ENCODE results near the gene PNMA8C. TPM values are rescaled to one million over a fixed set of nuclear protein-coding genes. Genes with fewer than 3 reads are reported as not detected.
A peak's percentile ranks its signal among the peaks of the same experiment; 100 is the strongest.

Gene PNMA8C
- total RNA-seq, 1 donor from 2014 or later = 0.98 TPM

DNA sequence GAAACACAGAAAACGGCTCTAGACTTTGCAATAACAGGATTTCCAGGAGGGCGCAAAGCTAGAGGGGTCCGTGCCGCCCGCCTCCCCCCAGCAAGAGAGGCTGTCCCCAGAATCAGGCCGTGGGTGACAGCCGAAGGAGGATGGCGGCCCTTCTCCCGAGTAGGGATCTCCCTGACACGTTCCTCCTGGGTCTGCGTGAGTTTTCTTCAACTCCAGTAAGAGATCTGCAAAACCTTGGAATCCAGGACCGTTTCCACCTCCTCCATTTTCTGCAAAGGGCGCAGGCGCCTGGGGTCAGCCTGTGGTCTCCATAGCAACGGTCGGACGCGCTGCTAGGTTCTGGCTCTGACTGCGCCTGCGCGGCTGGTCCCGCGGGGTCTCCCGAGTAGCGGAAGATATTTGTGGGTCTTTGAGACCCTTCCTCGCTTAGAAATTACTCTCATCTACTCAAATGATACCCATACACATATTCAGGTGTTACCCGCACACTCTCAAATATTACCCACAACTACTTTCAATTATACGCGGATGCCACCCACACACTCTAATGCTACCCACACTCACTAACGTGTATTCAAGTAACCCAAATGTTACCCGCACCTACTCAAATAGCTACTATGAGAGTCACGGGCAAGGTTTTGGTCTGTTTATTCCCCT, 2.1 kb downstream of the PNMA8C start:
- Histone ChIP-seq H3K79me2 (ENCODE audit: insufficient read depth, low read length) (no peaks in the 10 kb centered on the region), H3K27ac (ENCODE audit: low read depth, low read length) (no peak overlapping the region), H3K4me2 (ENCODE audit: low read length) (peak overlapping the region; percentile 88), H2AFZ (ENCODE audit: low read depth, low read length) (peak overlapping the region; percentile 94), H3K9me3 (ENCODE audit: insufficient read depth, low read depth, low read length) (no peaks in the 10 kb centered on the region), H3K4me1 (ENCODE audit: insufficient read depth, low read length) (peaks cover 15% of the 10 kb centered on the region), H4K20me1 (ENCODE audit: insufficient read depth, low read length) (no peaks in the 10 kb centered on the region), H3K36me3 (ENCODE audit: insufficient read depth, low read length) (no peaks in the 10 kb centered on the region), H3K4me3 (ENCODE audit: insufficient read depth, low read depth, low read length) (peak overlapping the region; percentile 58), H3K9ac (ENCODE audit: low read length) (peak overlapping the region; percentile 61), H3K27me3 (ENCODE audit: insufficient read depth, low read length) (peaks cover 3% of the 10 kb centered on the region)
- DNase-seq (ENCODE audit: low read depth) (peak; percentile 51), FAIRE-seq (no peak)
- Mint-ChIP-seq H3K4me1 (ENCODE audit: low read depth, unreplicated experiment) (peaks cover 13% of the 10 kb centered on the region), H3K36me3 (ENCODE audit: low read depth, unreplicated experiment) (no peaks in the 10 kb centered on the region), H3K27ac (ENCODE audit: unreplicated experiment) (peak overlapping the region; percentile 88), H3K9me3 (ENCODE audit: unreplicated experiment) (peaks cover 2% of the 10 kb centered on the region), H3K27me3 (ENCODE audit: low read depth, unreplicated experiment) (peaks cover 14% of the 10 kb centered on the region), H3K4me3 (ENCODE audit: unreplicated experiment) (peak overlapping the region; percentile 87)
- TF ChIP-seq EZH2 (IDR thresholded peaks at IDR 0.05; ENCODE audit: insufficient read depth, low read length) (no peak), CTCF (IDR thresholded peaks at IDR 0.05; ENCODE audit: insufficient read depth, low read depth, low read length) (no peak)

- H3K4me1 Mint-ChIP-seq (ENCODE audit: low read depth, unreplicated experiment) = peaks cover 13% of the 10 kb centered on the region
- DNase-seq (ENCODE audit: low read depth) (no peak), FAIRE-seq (no peak)
- Histone ChIP-seq H3K4me1 (ENCODE audit: insufficient read depth, low read length) (peaks cover 15% of the 10 kb centered on the region), H3K79me2 (ENCODE audit: insufficient read depth, low read length) (no peaks in the 10 kb centered on the region), H3K27ac (ENCODE audit: low read depth, low read length) (no peak overlapping the region), H3K27me3 (ENCODE audit: insufficient read depth, low read length) (peaks cover 3% of the 10 kb centered on the region), H2AFZ (ENCODE audit: low read depth, low read length) (peak overlapping the region; percentile 94), H3K4me2 (ENCODE audit: low read length) (peak overlapping the region; percentile 88), H3K9ac (ENCODE audit: low read length) (peak overlapping the region; percentile 61), H3K36me3 (ENCODE audit: insufficient read depth, low read length) (no peaks in the 10 kb centered on the region), H4K20me1 (ENCODE audit: insufficient read depth, low read length) (no peaks in the 10 kb centered on the region), H3K4me3 (ENCODE audit: insufficient read depth, low read depth, low read length) (peak overlapping the region; percentile 58), H3K9me3 (ENCODE audit: insufficient read depth, low read depth, low read length) (no peaks in the 10 kb centered on the region)
- no peaks in the 10 kb centered on the region for H3K36me3 Mint-ChIP-seq (ENCODE audit: low read depth, unreplicated experiment)
- H3K27me3 Mint-ChIP-seq (ENCODE audit: low read depth, unreplicated experiment) = peaks cover 14% of the 10 kb centered on the region
- H3K27ac Mint-ChIP-seq (ENCODE audit: unreplicated experiment) = peak overlapping the region; percentile 88
- TF ChIP-seq EZH2 (IDR thresholded peaks at IDR 0.05; ENCODE audit: insufficient read depth, low read length) = no peak
- no peak for TF ChIP-seq CTCF (IDR thresholded peaks at IDR 0.05; ENCODE audit: insufficient read depth, low read depth, low read length)
- H3K4me3 Mint-ChIP-seq (ENCODE audit: unreplicated experiment) = peak overlapping the region; percentile 87
- H3K9me3 Mint-ChIP-seq (ENCODE audit: unreplicated experiment) = peaks cover 2% of the 10 kb centered on the region
Observed at GRCh38 chr19:46426035-46426505, 2.7 kb downstream of the PNMA8C start.

DNA sequence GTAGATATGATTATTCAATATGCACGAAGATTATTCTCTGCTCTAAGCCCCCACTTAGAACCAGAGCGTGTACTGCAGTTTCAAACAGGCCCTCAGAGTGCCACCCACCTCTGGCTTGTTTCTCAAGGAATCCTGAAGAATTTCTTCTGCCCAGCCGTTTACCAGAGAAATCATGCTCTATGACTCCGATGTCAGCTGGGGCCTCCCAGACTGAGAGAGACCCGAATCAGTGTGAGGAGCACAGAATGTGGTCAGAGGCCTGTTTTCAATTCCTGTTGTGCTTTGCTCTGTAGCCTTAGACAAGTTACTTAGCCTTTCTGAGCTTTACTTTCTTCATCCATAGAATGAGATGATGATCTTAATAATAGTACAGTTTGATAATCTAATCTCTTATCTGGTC, 5.5 kb downstream of the PNMA8C start:
- Histone ChIP-seq H3K27me3 (ENCODE audit: insufficient read depth, low read length) (peaks cover 3% of the 10 kb centered on the region), H4K20me1 (ENCODE audit: insufficient read depth, low read length) (no peaks in the 10 kb centered on the region), H3K4me1 (ENCODE audit: insufficient read depth, low read length) (peaks cover 8% of the 10 kb centered on the region), H3K79me2 (ENCODE audit: insufficient read depth, low read length) (no peaks in the 10 kb centered on the region), H2AFZ (ENCODE audit: low read depth, low read length) (no peak overlapping the region), H3K4me2 (ENCODE audit: low read length) (no peak overlapping the region), H3K27ac (ENCODE audit: low read depth, low read length) (no peak overlapping the region), H3K9ac (ENCODE audit: low read length) (no peak overlapping the region), H3K4me3 (ENCODE audit: insufficient read depth, low read depth, low read length) (no peak overlapping the region), H3K36me3 (ENCODE audit: insufficient read depth, low read length) (no peaks in the 10 kb centered on the region), H3K9me3 (ENCODE audit: insufficient read depth, low read depth, low read length) (no peaks in the 10 kb centered on the region)
- H3K4me1 Mint-ChIP-seq (ENCODE audit: low read depth, unreplicated experiment) = peaks cover 9% of the 10 kb centered on the region
- DNase-seq (ENCODE audit: low read depth) (no peak), FAIRE-seq (no peak)
- no peaks in the 10 kb centered on the region for H3K27me3 Mint-ChIP-seq (ENCODE audit: low read depth, unreplicated experiment)
- H3K27ac Mint-ChIP-seq (ENCODE audit: unreplicated experiment) = peak overlapping the region; percentile 73
- no peak overlapping the region for H3K4me3 Mint-ChIP-seq (ENCODE audit: unreplicated experiment)
- H3K9me3 Mint-ChIP-seq (ENCODE audit: unreplicated experiment) = no peaks in the 10 kb centered on the region
- no peaks in the 10 kb centered on the region for H3K36me3 Mint-ChIP-seq (ENCODE audit: low read depth, unreplicated experiment)
- no peak for TF ChIP-seq EZH2 (IDR thresholded peaks at IDR 0.05; ENCODE audit: insufficient read depth, low read length)
- no peak for TF ChIP-seq CTCF (IDR thresholded peaks at IDR 0.05; ENCODE audit: insufficient read depth, low read depth, low read length)

All from astrocyte (in vitro differentiated cells and primary cell).